Measurements from ENCODE around the gene GYG1.

The GYG1 gene

GRCh38 chr3:148948913-148949657, 42.3 kb upstream of the GYG1 start:
- no peak for DNase-seq
- TF ChIP-seq EZH2phosphoT487 (IDR thresholded peaks at IDR 0.05; ENCODE audit: low read length) (no peak), EZH2 (optimal IDR thresholded peaks at IDR 0.05; ENCODE audit: low read depth, low read length) (no peak), CTCF (IDR thresholded peaks at IDR 0.05; ENCODE audit: low read length) (no peak)
- no peaks in the 10 kb centered on the region for H3K9me3 ChIP-seq (replicated peaks; ENCODE audit: insufficient read depth, low read length)
- H3K4me3 ChIP-seq (ENCODE audit: low read length), result no peak overlapping the region
- H3K4me2 ChIP-seq (ENCODE audit: low read depth, low read length), result no peak overlapping the region
- H4K20me1 ChIP-seq (ENCODE audit: insufficient read depth, low read length), result no peaks in the 10 kb centered on the region
- H3F3A ChIP-seq (ENCODE audit: insufficient read depth, low read length), result no peaks in the 10 kb centered on the region
- H3K36me3 ChIP-seq (replicated peaks; ENCODE audit: insufficient read depth, low read length), result no peaks in the 10 kb centered on the region
- no peak overlapping the region for H3K9ac ChIP-seq (ENCODE audit: low read length)
- H3K27me3 ChIP-seq (replicated peaks; ENCODE audit: insufficient read depth, low read length), result no peaks in the 10 kb centered on the region
- no peaks in the 10 kb centered on the region for H3K4me1 ChIP-seq (ENCODE audit: low read length)
- H3K9me2 ChIP-seq (replicated peaks; ENCODE audit: insufficient read depth, low read length), result no peaks in the 10 kb centered on the region
- H3K27ac ChIP-seq (ENCODE audit: low read length), result no peak overlapping the region
- no peaks in the 10 kb centered on the region for H3K79me2 ChIP-seq (ENCODE audit: low read length)
- H2AFZ ChIP-seq (ENCODE audit: low read length), result no peak overlapping the region

GRCh38 chr3:148950806-148951205, 40.5 kb upstream of the GYG1 start:
- H3K9ac ChIP-seq (ENCODE audit: low read length), result no peak overlapping the region
- peak; percentile 25 for DNase-seq
- H3K27me3 ChIP-seq (replicated peaks; ENCODE audit: insufficient read depth, low read length), result no peaks in the 10 kb centered on the region
- TF ChIP-seq EZH2phosphoT487 (IDR thresholded peaks at IDR 0.05; ENCODE audit: low read length) (no peak), CTCF (IDR thresholded peaks at IDR 0.05; ENCODE audit: low read length) (peak; percentile 41)
- no peaks in the 10 kb centered on the region for H3K4me1 ChIP-seq (ENCODE audit: low read length)
- no peak overlapping the region for H2AFZ ChIP-seq (ENCODE audit: low read length)
- H3K27ac ChIP-seq (ENCODE audit: low read length), result no peak overlapping the region
- no peaks in the 10 kb centered on the region for H3K79me2 ChIP-seq (ENCODE audit: low read length)
- no peaks in the 10 kb centered on the region for H3K9me3 ChIP-seq (replicated peaks; ENCODE audit: insufficient read depth, low read length)
- H4K20me1 ChIP-seq (ENCODE audit: insufficient read depth, low read length), result no peaks in the 10 kb centered on the region
- no peaks in the 10 kb centered on the region for H3K36me3 ChIP-seq (replicated peaks; ENCODE audit: insufficient read depth, low read length)
- H3K9me2 ChIP-seq (replicated peaks; ENCODE audit: insufficient read depth, low read length), result no peaks in the 10 kb centered on the region
- no peak overlapping the region for H3K4me2 ChIP-seq (ENCODE audit: low read depth, low read length)
- H3F3A ChIP-seq (ENCODE audit: insufficient read depth, low read length), result no peaks in the 10 kb centered on the region
- H3K4me3 ChIP-seq (ENCODE audit: low read length), result no peak overlapping the region

GRCh38 chr3:148951599-148952361, 39.6 kb upstream of the GYG1 start:
- H3K27ac ChIP-seq (ENCODE audit: low read length), result no peak overlapping the region
- no peaks in the 10 kb centered on the region for H3K9me2 ChIP-seq (replicated peaks; ENCODE audit: insufficient read depth, low read length)
- no peaks in the 10 kb centered on the region for H3K79me2 ChIP-seq (ENCODE audit: low read length)
- no peak overlapping the region for H2AFZ ChIP-seq (ENCODE audit: low read length)
- H3K27me3 ChIP-seq (replicated peaks; ENCODE audit: insufficient read depth, low read length), result no peaks in the 10 kb centered on the region
- no peak overlapping the region for H3K9ac ChIP-seq (ENCODE audit: low read length)
- H3F3A ChIP-seq (ENCODE audit: insufficient read depth, low read length), result no peaks in the 10 kb centered on the region
- no peak overlapping the region for H3K4me2 ChIP-seq (ENCODE audit: low read depth, low read length)
- DNase-seq, result no peak
- TF ChIP-seq EZH2phosphoT487 (IDR thresholded peaks at IDR 0.05; ENCODE audit: low read length), result no peak
- TF ChIP-seq EZH2 (optimal IDR thresholded peaks at IDR 0.05; ENCODE audit: low read depth, low read length), result no peak
- no peak for TF ChIP-seq CTCF (IDR thresholded peaks at IDR 0.05; ENCODE audit: low read length)
- no peaks in the 10 kb centered on the region for H3K4me1 ChIP-seq (ENCODE audit: low read length)
- no peaks in the 10 kb centered on the region for H4K20me1 ChIP-seq (ENCODE audit: insufficient read depth, low read length)
- H3K4me3 ChIP-seq (ENCODE audit: low read length), result no peak overlapping the region
- no peaks in the 10 kb centered on the region for H3K9me3 ChIP-seq (replicated peaks; ENCODE audit: insufficient read depth, low read length)
- no peaks in the 10 kb centered on the region for H3K36me3 ChIP-seq (replicated peaks; ENCODE audit: insufficient read depth, low read length)
